Type B pancreatic cell (in vitro differentiated cells): ENCODE data around the gene CAMTA2. TPM values are rescaled to one million over a fixed set of nuclear protein-coding genes. Genes with fewer than 3 reads are reported as not detected.
A peak's percentile ranks its signal among the peaks of the same experiment; 100 is the strongest.

Experiments used
- DNase-seq: peaks from one replicate; pipeline ENCODE4 v3.0.0; 2021; ENCODE audit warnings: mixed read lengths; ENCODE audit not compliant: unreplicated experiment; ENCODE audit errors: extremely low spot score
- H3K27ac Mint-ChIP-seq: 2 replicates; pipeline ENCODE4 v1.8.0; 2021; ENCODE audit warnings: mild to moderate bottlenecking, mixed read lengths
- H3K27me3 Mint-ChIP-seq: 2 replicates; pipeline ENCODE4 v1.8.0; 2021; ENCODE audit warnings: mixed read lengths
- H3K36me3 Mint-ChIP-seq: 2 replicates; pipeline ENCODE4 v1.8.0; 2021; ENCODE audit warnings: mixed read lengths
- H3K4me1 Mint-ChIP-seq: one replicate; pipeline ENCODE4 v1.8.0; 2021; ENCODE audit warnings: mixed read lengths; ENCODE audit not compliant: unreplicated experiment
- H3K4me3 Mint-ChIP-seq: 2 replicates; pipeline ENCODE4 v1.8.0; 2021; ENCODE audit warnings: mild to moderate bottlenecking, mixed read lengths
- H3K9me3 Mint-ChIP-seq: 2 replicates; pipeline ENCODE4 v1.8.0; 2021; ENCODE audit warnings: mixed read lengths
- CTCF ChIP-seq: fragments of 200-600 bp; sonication (generic); conservative IDR thresholded peaks from 2 replicates; pipeline ENCODE4 v1.5.0; 2021; ENCODE audit warnings: antibody characterized with exemption, mild to moderate bottlenecking
- total RNA-seq: library from RNA; stranded (reverse); gene quantifications from 2 replicates; pipeline ENCODE4 v1.2.1, GENCODE V29; 2021; ENCODE audit warnings: low replicate concordance

CAMTA2 gene
- total RNA-seq, 1 donor from 2014 or later: 26.3 TPM

- Mint-ChIP-seq H3K36me3 (peaks cover 17% of the 10 kb centered on the region), H3K27ac (peak overlapping the region; percentile 87), H3K27me3 (peaks cover 3% of the 10 kb centered on the region), H3K9me3 (no peaks in the 10 kb centered on the region), H3K4me1 (peaks cover 10% of the 10 kb centered on the region), H3K4me3 (peak overlapping the region; percentile 89)
- TF ChIP-seq CTCF: no peak
- DNase-seq: no peak
Observed at GRCh38 chr17:4999430-5000093, 12.1 kb upstream of the CAMTA2 start.

- no peak for DNase-seq
- Mint-ChIP-seq H3K27me3 (peaks cover 3% of the 10 kb centered on the region), H3K36me3 (peaks cover 12% of the 10 kb centered on the region), H3K9me3 (no peaks in the 10 kb centered on the region), H3K4me1 (peaks cover 10% of the 10 kb centered on the region), H3K27ac (peak overlapping the region; percentile 87), H3K4me3 (peak overlapping the region; percentile 89)
- TF ChIP-seq CTCF: no peak
Observed at GRCh38 chr17:4998732-4999429, 11.4 kb upstream of the CAMTA2 start.

- DNase-seq: no peak
- H3K9me3 Mint-ChIP-seq: no peaks in the 10 kb centered on the region
- H3K4me3 Mint-ChIP-seq: peak overlapping the region; percentile 89
- H3K27ac Mint-ChIP-seq: peak overlapping the region; percentile 87
- peaks cover 10% of the 10 kb centered on the region for H3K4me1 Mint-ChIP-seq
- peaks cover 3% of the 10 kb centered on the region for H3K27me3 Mint-ChIP-seq
- peaks cover 7% of the 10 kb centered on the region for H3K36me3 Mint-ChIP-seq
- TF ChIP-seq CTCF: no peak
Observed at GRCh38 chr17:4998027-4998731, 10.7 kb upstream of the CAMTA2 start.

- H3K4me3 Mint-ChIP-seq: peak within 1 kb of the TSS; percentile 89
- H3K36me3 Mint-ChIP-seq: peaks cover 7% of the 10 kb centered on the region
- H3K4me1 Mint-ChIP-seq: peaks cover 10% of the 10 kb centered on the region
- peak; percentile 45 for TF ChIP-seq CTCF
- peaks cover 3% of the 10 kb centered on the region for H3K27me3 Mint-ChIP-seq
- peak within 1 kb of the TSS; percentile 87 for H3K27ac Mint-ChIP-seq
- H3K9me3 Mint-ChIP-seq: no peaks in the 10 kb centered on the region
- peak; percentile 93 for DNase-seq
Observed at GRCh38 chr17:4997302-4998026, 10.0 kb upstream of the CAMTA2 start, which contains the start of the genes INCA1 and KIF1C. INCA1 (minus strand) TSS chr17:4997522; CDS start chr17:4994437, 3,085 bp downstream. KIF1C (plus strand) TSS chr17:4997950; CDS start chr17:5000247, 2,297 bp downstream.

- Mint-ChIP-seq H3K27me3 (peaks cover 3% of the 10 kb centered on the region), H3K36me3 (no peaks in the 10 kb centered on the region), H3K9me3 (no peaks in the 10 kb centered on the region), H3K4me3 (no peak overlapping the region), H3K4me1 (peaks cover 5% of the 10 kb centered on the region), H3K27ac (no peak overlapping the region)
- TF ChIP-seq CTCF: no peak
- no peak for DNase-seq
Observed at GRCh38 chr17:4994081-4994595, 6.7 kb upstream of the CAMTA2 start.
